GM19397 (cell line): Measurements from ENCODE around the gene AAMP.
"Not testable (repeated sequence)": the region's sequence is repeated elsewhere in the genome, so short reads cannot be mapped to it uniquely, and the experiment has no call there.

Experiments used
- ATAC-seq: cut with Tn5 transposase; IDR thresholded peaks from one replicate; pipeline ENCODE4 v1.9.1; 2021; ENCODE audit warnings: mild to moderate bottlenecking, moderate library complexity; ENCODE audit not compliant: unreplicated experiment

The AAMP gene

DNA sequence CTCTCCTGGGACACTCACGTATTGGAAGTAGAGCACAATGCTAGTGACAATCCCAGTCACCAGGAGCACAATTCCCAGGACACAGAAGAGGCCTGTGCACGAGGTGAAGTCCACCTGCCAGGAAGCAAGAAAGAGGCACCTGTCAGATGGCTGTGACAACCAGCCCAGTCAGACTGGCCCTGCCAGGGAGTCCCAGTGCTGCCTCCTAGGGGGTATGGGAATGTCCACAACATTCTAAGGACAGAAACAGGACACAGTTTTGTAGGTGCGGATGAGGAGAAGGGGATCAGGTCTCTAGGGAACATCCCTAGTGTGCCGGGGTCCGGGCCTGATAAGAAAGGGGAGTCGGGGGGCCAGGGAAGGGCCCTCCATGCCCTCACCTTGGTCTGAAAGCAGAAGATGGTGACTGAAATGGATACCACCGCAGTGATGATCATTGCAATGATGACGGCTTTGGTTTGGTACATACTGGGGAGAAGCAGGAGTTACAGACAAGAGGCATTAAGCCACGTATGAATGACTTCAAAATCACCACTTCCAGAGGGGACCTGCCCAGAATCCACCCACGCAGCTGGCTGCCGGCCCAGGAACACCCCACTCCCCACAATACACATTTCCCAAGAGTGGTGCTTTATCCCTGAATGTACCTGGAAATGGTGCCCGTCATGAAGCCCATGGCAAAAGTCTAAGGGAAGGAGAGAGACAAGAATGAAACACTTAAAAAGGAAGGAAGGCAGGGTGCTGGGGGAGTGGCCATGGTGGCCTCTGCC is 7.2 kb upstream of the AAMP start:
- ATAC-seq, result no peak

GRCh38 chr2:218275371-218276072 is 5.6 kb upstream of the AAMP start:
- ATAC-seq, result no peak

GRCh38 chr2:218274586-218274985 is 4.6 kb upstream of the AAMP start:
- no peak for ATAC-seq

DNA sequence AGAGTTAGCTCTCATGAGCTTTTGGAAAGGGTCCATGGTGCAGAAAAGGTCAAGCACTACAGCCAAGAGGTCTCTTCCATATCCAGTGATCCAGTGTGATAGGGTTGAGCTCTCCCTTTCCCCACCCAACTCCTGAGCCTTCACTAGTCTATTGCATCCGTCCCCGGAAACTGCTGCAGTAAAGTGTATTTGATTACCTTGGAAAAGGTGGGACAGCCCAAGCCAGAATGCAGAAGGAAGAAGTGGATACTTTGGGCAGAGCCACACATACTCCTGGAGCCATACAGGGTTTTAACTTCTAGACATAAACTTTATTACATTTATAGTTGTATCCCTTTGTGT is 3.9 kb upstream of the AAMP start:
- no peak for ATAC-seq

GRCh38 chr2:218273214-218273907 is 3.4 kb upstream of the AAMP start:
- ATAC-seq, result not testable (repeated sequence)

DNA sequence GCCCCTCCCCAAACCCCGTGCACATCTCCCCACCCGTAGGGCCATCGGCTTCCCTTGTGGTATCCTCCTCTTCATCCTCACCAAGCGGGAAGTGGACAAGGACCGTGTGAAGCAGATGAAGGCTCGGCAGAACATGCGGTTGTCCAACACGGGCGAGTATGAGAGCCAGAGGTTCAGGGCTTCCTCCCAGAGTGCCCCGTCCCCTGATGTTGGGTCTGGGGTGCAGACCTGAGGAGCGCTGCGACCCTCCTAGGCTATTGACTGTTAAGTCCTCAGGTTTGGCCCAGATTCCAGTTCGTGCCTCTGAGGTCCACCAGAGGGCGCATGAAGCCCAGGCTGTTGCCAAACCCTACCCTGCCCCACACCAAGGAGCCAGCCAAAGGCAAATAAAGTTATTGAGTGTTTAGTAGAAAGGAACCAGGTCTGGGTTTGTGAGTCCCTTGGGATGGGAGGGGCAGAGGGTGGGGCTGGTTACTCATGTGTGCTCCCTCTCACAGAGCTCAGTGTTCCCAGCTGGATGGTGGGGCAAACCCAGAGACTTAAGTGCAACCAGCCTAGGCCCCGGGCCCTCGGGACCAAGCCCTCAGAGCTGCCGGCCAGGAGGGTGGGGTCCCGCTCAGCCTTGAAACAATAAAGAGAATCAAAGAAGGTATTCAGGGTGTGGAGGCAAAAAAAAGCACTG is 2.7 kb upstream of the AAMP start:
- ATAC-seq, result peak; percentile 19

GRCh38 chr2:218271865-218272530 is 2.1 kb upstream of the AAMP start:
- no peak for ATAC-seq

DNA sequence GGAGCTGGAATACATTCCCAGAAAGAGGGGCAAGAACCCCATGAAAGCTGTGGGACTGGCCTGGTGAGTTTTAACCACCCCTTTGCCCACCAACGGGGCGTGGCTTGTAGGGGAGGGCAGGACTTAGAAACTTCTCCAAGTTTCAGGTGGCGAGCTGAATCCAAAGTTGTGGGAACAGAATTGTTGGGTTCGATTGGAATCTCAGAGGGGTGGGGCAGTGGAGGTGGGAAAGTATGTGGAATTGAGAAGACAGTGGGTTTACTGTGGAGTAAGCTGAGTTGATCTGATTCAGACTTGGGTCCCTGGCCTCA is 1.5 kb upstream of the AAMP start:
- ATAC-seq, result no peak

GRCh38 chr2:218270721-218271486 is 967 bp upstream of the AAMP start:
- ATAC-seq, result no peak

DNA sequence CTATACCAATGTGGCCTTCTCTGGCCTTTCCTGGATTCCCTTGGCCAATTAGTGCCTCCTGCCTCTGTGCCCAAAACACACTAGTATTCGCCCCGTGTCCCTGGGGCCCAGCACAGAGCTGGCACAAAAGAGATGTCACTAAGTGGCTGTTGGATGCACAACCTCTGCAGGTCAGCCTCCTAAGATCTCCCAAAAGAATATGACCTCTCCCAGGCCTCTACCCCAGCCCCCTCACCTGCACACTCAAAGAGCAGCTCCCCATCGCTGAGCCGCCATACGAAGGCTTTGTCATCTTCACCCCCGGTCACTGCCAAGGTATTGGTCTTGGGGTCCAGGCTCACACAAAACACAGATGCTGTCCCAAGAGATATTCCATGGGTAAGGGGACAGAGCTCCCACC is 2.7 kb downstream of the AAMP start:
- no peak for ATAC-seq

DNA sequence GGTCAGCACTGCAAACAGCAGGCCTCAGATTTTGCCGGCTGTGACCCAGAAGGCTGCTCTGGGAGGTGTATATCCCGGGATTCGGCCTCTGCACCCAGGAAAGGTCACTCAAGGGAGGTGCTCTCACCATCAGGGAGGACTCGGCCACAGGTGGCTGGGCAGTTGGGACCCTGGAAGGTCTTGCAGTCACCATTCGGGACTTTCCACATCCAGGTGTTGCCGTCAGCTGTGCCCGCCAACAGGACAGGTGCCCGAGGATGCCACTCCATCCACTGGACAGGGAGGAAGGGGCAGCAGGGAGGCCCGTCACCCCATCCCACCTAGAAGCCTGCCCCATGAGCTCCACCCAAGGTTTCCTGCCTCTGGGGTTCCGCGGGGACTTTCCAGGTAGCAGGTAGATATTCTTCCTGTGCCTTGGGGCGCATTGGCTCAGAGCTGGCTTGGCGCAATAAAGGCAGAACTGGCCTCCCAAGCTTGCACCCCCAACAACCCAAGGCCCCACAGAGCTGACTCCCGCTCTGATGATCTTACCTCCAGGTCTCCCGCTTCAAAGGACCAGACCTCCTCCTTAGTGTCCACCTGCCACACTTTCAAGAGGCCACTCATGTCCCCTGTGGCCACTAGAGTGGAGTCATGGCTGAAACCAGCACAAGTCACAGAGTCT is 3.5 kb downstream of the AAMP start:
- no peak for ATAC-seq

- no peak for ATAC-seq
These were observed 4.3 kb downstream of the AAMP start for GRCh38 chr2:218265626-218266025.

DNA sequence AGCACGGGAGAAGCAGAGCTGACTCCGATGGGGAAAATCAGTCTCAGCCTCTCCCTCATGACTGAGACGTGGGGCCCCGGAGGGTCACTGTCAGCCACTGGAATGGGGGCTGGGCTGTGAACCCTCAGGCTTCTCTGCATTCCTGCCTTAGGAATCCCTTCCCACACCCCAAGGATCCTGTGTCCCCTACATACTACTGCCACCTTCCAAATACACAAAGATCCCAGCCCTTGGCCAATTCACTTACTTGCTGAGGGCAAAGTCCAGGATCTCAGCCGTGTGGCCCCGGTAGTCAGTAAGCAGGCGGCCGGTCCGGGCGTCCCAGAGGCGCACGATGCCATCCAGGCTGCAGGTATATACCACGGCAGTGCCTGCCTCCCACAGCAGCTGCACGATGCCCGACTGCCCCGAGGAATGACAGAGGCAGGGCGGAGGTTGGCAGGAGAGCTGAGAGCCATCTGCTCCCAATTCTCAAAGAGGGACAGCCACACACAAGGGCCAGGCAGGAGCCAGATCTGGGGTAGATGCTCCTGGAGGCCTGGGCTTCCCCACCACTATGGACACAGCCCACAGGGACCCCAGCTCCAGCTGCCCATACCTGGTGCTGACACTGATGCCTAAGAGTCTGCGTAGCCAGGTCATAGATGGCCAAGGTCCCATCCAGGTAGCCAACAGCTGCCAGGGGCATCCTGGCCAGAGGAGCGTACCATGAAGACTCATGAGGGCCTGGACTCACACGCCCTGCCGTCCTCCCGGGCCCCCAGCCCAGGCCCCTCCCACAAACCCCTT is 5.0 kb downstream of the AAMP start:
- ATAC-seq, result no peak

GRCh38 chr2:218263817-218264641 is 5.9 kb downstream of the AAMP start:
- no peak for ATAC-seq

DNA sequence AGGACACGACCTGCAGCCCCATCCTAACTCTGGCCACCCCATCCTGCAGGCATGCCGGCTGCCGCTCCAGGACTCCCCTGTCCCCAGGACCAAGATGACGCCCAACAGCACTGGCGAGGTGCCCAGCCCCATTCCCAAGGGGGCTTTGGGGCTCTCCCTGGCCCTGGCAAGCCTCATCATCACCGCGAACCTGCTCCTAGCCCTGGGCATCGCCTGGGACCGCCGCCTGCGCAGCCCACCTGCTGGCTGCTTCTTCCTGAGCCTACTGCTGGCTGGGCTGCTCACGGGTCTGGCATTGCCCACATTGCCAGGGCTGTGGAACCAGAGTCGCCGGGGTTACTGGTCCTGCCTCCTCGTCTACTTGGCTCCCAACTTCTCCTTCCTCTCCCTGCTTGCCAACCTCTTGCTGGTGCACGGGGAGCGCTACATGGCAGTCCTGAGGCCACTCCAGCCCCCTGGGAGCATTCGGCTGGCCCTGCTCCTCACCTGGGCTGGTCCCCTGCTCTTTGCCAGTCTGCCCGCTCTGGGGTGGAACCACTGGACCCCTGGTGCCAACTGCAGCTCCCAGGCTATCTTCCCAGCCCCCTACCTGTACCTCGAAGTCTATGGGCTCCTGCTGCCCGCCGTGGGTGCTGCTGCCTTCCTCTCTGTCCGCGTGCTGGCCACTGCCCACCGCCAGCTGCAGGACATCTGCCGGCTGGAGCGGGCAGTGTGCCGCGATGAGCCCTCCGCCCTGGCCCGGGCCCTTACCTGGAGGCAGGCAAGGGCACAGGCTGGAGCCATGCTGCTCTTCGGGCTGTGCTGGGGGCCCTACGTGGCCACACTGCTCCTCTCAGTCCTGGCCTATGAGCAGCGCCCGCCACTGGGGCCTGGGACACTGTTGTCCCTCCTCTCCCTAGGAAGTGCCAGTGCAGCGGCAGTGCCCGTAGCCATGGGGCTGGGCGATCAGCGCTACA is 7.0 kb downstream of the AAMP start:
- no peak for ATAC-seq

DNA sequence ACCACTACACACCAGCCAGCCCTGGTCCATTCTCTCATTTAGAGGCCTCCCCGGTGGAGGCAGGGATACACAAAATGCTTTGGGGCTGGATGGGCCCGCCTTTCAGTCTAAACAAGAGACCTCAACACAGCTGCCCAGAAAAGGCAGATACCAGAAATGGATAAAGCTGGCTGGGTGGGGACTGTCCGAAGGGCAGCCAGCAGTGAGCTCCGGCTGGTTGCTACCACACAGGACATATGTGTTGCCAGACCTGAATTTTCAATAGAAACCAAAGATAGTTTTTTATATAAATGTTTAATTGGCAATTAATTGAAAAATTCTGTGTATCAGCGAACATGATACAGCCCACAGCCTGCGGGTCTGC is 7.7 kb downstream of the AAMP start:
- no peak for ATAC-seq
